Muscle layer of duodenum (tissue), 2 donors: ENCODE measurements around the gene FOXE1.

ENCODE experiments used
- H3K27ac ChIP-seq: one replicate; pipeline ENCODE4 v1.7.0; 2013; ENCODE audit warnings: mild to moderate bottlenecking, low read length
- H3K27me3 ChIP-seq: one replicate; pipeline ENCODE4 v1.7.0; 2013; ENCODE audit warnings: low read depth, mild to moderate bottlenecking, control low read depth, low read length
- H3K36me3 ChIP-seq, 2 donors: one replicate each; pipeline ENCODE4 v1.7.0; 2013; ENCODE audit warnings: low read length in 2 of 2, control low read depth in 1 of 2, mild to moderate bottlenecking in 1 of 2; ENCODE audit not compliant: insufficient read depth in 2 of 2, control insufficient read depth in 1 of 2
- H3K4me1 ChIP-seq, 2 donors: one replicate each; pipeline ENCODE4 v1.7.0; 2013; ENCODE audit warnings: low read length in 2 of 2, mild to moderate bottlenecking in 2 of 2, control low read depth in 1 of 2, moderate library complexity in 1 of 2; ENCODE audit not compliant: insufficient read depth in 2 of 2, control insufficient read depth in 1 of 2
- H3K4me3 ChIP-seq, 2 donors: one replicate each; pipeline ENCODE4 v1.7.0; 2013; ENCODE audit warnings: low read length in 2 of 2, low read depth in 1 of 2, mild to moderate bottlenecking in 1 of 2
- H3K9me3 ChIP-seq, 2 donors: one replicate each; pipeline ENCODE4 v1.7.0; 2013; ENCODE audit warnings: low read length in 2 of 2, control low read depth in 1 of 2, mild to moderate bottlenecking in 1 of 2; ENCODE audit not compliant: control insufficient read depth in 1 of 2
- donor health status: healthy.

The FOXE1 gene

GRCh38 chr9:97848480-97849237 is 4.4 kb upstream of the FOXE1 start:
- H3K4me1 ChIP-seq: peaks cover 0 to 33% of the 10 kb centered on the region in 2 donors
- no peak overlapping the region for H3K27ac ChIP-seq
- H3K9me3 ChIP-seq: peaks cover 0 to 2% of the 10 kb centered on the region in 2 donors
- peaks cover 69% of the 10 kb centered on the region for H3K27me3 ChIP-seq
- peak overlapping the region in 1 of 2 donors; percentile 53 for H3K4me3 ChIP-seq
- no peaks in the 10 kb centered on the region for H3K36me3 ChIP-seq

- H3K4me1 ChIP-seq: peaks cover 0 to 42% of the 10 kb centered on the region in 2 donors
Observed at GRCh38 chr9:97849980-97850379, 3.0 kb upstream of the FOXE1 start.

GRCh38 chr9:97850746-97851445 is 2.1 kb upstream of the FOXE1 start:
- Histone ChIP-seq H3K27me3 (peaks cover 77% of the 10 kb centered on the region), H3K27ac (no peak overlapping the region), H3K4me1 (peaks cover 0 to 42% of the 10 kb centered on the region in 2 donors), H3K9me3 (peaks cover 0 to 2% of the 10 kb centered on the region in 2 donors), H3K4me3 (no peak overlapping the region), H3K36me3 (no peaks in the 10 kb centered on the region)

More at GRCh38 chr9:97849980-97850379, 3.0 kb upstream of the FOXE1 start:
- H3K36me3 ChIP-seq: no peaks in the 10 kb centered on the region
- no peak overlapping the region for H3K27ac ChIP-seq
- no peak overlapping the region for H3K4me3 ChIP-seq
- H3K9me3 ChIP-seq: peaks cover 0 to 2% of the 10 kb centered on the region in 2 donors
- peaks cover 73% of the 10 kb centered on the region for H3K27me3 ChIP-seq

GRCh38 chr9:97851446-97851883 is 1.6 kb upstream of the FOXE1 start:
- Histone ChIP-seq H3K27ac (no peak overlapping the region), H3K27me3 (peaks cover 76% of the 10 kb centered on the region), H3K4me3 (no peak overlapping the region), H3K9me3 (peaks cover 0 to 2% of the 10 kb centered on the region in 2 donors), H3K36me3 (no peaks in the 10 kb centered on the region), H3K4me1 (peaks cover 0 to 42% of the 10 kb centered on the region in 2 donors)

- no peaks in the 10 kb centered on the region for H3K36me3 ChIP-seq
- peaks cover 0 to 42% of the 10 kb centered on the region in 2 donors for H3K4me1 ChIP-seq
- no peak overlapping the region for H3K4me3 ChIP-seq
- H3K27me3 ChIP-seq: peaks cover 76% of the 10 kb centered on the region
- H3K9me3 ChIP-seq: peaks cover 0 to 2% of the 10 kb centered on the region in 2 donors
- no peak overlapping the region for H3K27ac ChIP-seq
Observed at GRCh38 chr9:97852001-97852398, 1.0 kb upstream of the FOXE1 start.

- no peaks in the 10 kb centered on the region for H3K36me3 ChIP-seq
- H3K9me3 ChIP-seq: peaks cover 0 to 2% of the 10 kb centered on the region in 2 donors
- H3K4me3 ChIP-seq: peak overlapping the region in 1 of 2 donors; percentile 57
- no peak overlapping the region for H3K27ac ChIP-seq
- peaks cover 0 to 42% of the 10 kb centered on the region in 2 donors for H3K4me1 ChIP-seq
- peaks cover 76% of the 10 kb centered on the region for H3K27me3 ChIP-seq
Observed at GRCh38 chr9:97852399-97853055, 499 bp upstream of the FOXE1 start.

GRCh38 chr9:97853844-97854695 is 1.0 kb downstream of the FOXE1 start:
- H3K4me3 ChIP-seq: peak overlapping the region in 1 of 2 donors; percentile 57
- H3K36me3 ChIP-seq: no peaks in the 10 kb centered on the region
- H3K9me3 ChIP-seq: peaks cover 0 to 2% of the 10 kb centered on the region in 2 donors
- H3K4me1 ChIP-seq: peaks cover 0 to 38% of the 10 kb centered on the region in 2 donors
- H3K27me3 ChIP-seq: peaks cover 79% of the 10 kb centered on the region
- no peak overlapping the region for H3K27ac ChIP-seq

GRCh38 chr9:97854696-97855485 is 1.9 kb downstream of the FOXE1 start:
- peaks cover 79% of the 10 kb centered on the region for H3K27me3 ChIP-seq
- H3K4me1 ChIP-seq: peaks cover 0 to 36% of the 10 kb centered on the region in 2 donors
- H3K27ac ChIP-seq: no peak overlapping the region
- H3K9me3 ChIP-seq: peaks cover 0 to 2% of the 10 kb centered on the region in 2 donors
- H3K4me3 ChIP-seq: peak overlapping the region in 1 of 2 donors; percentile 36
- H3K36me3 ChIP-seq: no peaks in the 10 kb centered on the region

GRCh38 chr9:97855486-97855875 is 2.5 kb downstream of the FOXE1 start:
- no peaks in the 10 kb centered on the region for H3K36me3 ChIP-seq
- H3K27me3 ChIP-seq: peaks cover 73% of the 10 kb centered on the region
- H3K9me3 ChIP-seq: peaks cover 0 to 2% of the 10 kb centered on the region in 2 donors
- H3K4me3 ChIP-seq: no peak overlapping the region
- H3K27ac ChIP-seq: no peak overlapping the region
- peaks cover 0 to 36% of the 10 kb centered on the region in 2 donors for H3K4me1 ChIP-seq

- Histone ChIP-seq H3K27ac (no peak overlapping the region), H3K27me3 (peaks cover 69% of the 10 kb centered on the region), H3K4me1 (peaks cover 0 to 36% of the 10 kb centered on the region in 2 donors)
Observed at GRCh38 chr9:97855899-97856298, 2.9 kb downstream of the FOXE1 start.

More at GRCh38 chr9:97855899-97856298, 2.9 kb downstream of the FOXE1 start:
- H3K4me3 ChIP-seq: no peak overlapping the region
- H3K36me3 ChIP-seq: no peaks in the 10 kb centered on the region
- H3K9me3 ChIP-seq: peaks cover 0 to 2% of the 10 kb centered on the region in 2 donors
